SK-N-SH (cell line): ENCODE results near the gene PCDHGB6. TPM values are rescaled to one million over a fixed set of nuclear protein-coding genes. Genes with fewer than 3 reads are reported as not detected.

Source experiments
- CTCF ChIA-PET: fragments of 300-600, 350-600 bp; formaldehyde crosslinking; extraction: SDS; loops from one replicate; lab custom pipeline; 2021; lab: Yijun Ruan, JAX
- POLR2A ChIA-PET: fragments of 350-600 bp; sonication (Branson Sonifier 250); formaldehyde crosslinking; extraction: SDS; loops from one replicate; lab custom pipeline; 2020; ENCODE audit warnings: antibody characterized with exemption, inconsistent platforms; lab: Yijun Ruan, JAX
- DNase-seq: peaks from one replicate; pipeline ENCODE4 v3.0.0; 2012
- H2AFZ ChIP-seq: fragments of 200-600 bp; sonication (generic); 2 replicates; pipeline ENCODE4 v1.8.1; 2016; ENCODE audit warnings: antibody characterized with exemption, mild to moderate bottlenecking, low read depth
- H3F3A ChIP-seq: fragments of 200-600 bp; sonication (generic); replicated peaks from 2 replicates; pipeline ENCODE3; 2016; ENCODE audit warnings: antibody characterized with exemption, mild to moderate bottlenecking; ENCODE audit not compliant: insufficient read depth
- H3K27ac ChIP-seq, 2 experiments: fragments of 200-500 bp in 1 of 2; fragments of 200-600 bp in 1 of 2; sonication (Bioruptor generic) in 1 of 2; sonication (generic), shearing (Covaris generic) in 1 of 2; 2 replicates each; pipeline versions ENCODE4 v1.5.1 to v1.6.1; 2014 to 2016; ENCODE audit warnings: low read depth in 2 of 2, inconsistent platforms in 1 of 2, low read length in 1 of 2, mild to moderate bottlenecking in 1 of 2, mixed read lengths in 1 of 2
- H3K27me3 ChIP-seq: fragments of 200-600 bp; sonication (generic), shearing (Covaris generic); 2 replicates; pipeline ENCODE4 v1.6.1; 2016; ENCODE audit warnings: mixed run types; ENCODE audit not compliant: insufficient read depth
- H3K36me3 ChIP-seq, 2 experiments: fragments of 200-500 bp in 1 of 2; fragments of 200-600 bp in 1 of 2; sonication (Bioruptor generic) in 1 of 2; sonication (generic) in 1 of 2; replicated peaks in 1 of 2; 2 replicates each; pipeline versions ENCODE3 to v1.5.1; 2014 to 2016; ENCODE audit warnings: low read length in 1 of 2, mild to moderate bottlenecking in 1 of 2; ENCODE audit not compliant: insufficient read depth in 2 of 2, control insufficient read depth in 1 of 2
- H3K4me1 ChIP-seq, 2 experiments: fragments of 200-500 bp in 1 of 2; fragments of 200-600 bp in 1 of 2; sonication (Bioruptor generic) in 1 of 2; sonication (generic), shearing (Covaris generic) in 1 of 2; 2 replicates each; pipeline versions ENCODE4 v1.5.1 to v1.6.1; 2014 to 2016; ENCODE audit warnings: low read depth in 1 of 2, low read length in 1 of 2, mixed run types in 1 of 2; ENCODE audit not compliant: insufficient read depth in 2 of 2, control insufficient read depth in 1 of 2
- H3K4me2 ChIP-seq: fragments of 200-600 bp; sonication (generic), shearing (Covaris generic); 2 replicates; pipeline ENCODE4 v1.6.1; 2017; ENCODE audit warnings: mixed run types
- H3K4me3 ChIP-seq, 2 experiments: fragments of 200-500 bp in 1 of 2; fragments of 200-600 bp in 1 of 2; sonication (Bioruptor generic) in 1 of 2; sonication (generic), shearing (Covaris generic) in 1 of 2; 2 replicates each; pipeline versions ENCODE4 v1.5.1 to v1.8.1; 2014 to 2016; ENCODE audit warnings: low read depth in 2 of 2, inconsistent platforms in 1 of 2, low read length in 1 of 2, mild to moderate bottlenecking in 1 of 2, mixed read lengths in 1 of 2, moderate library complexity in 1 of 2
- H3K79me2 ChIP-seq: fragments of 200-600 bp; sonication (generic); 2 replicates; pipeline ENCODE4 v1.8.1; 2017; ENCODE audit warnings: mild to moderate bottlenecking; ENCODE audit not compliant: insufficient read depth
- H3K9ac ChIP-seq: fragments of 200-600 bp; sonication (generic); 2 replicates; pipeline ENCODE4 v1.6.1; 2017; ENCODE audit warnings: mixed run types
- H3K9me2 ChIP-seq: fragments of 200-600 bp; sonication (generic); 2 replicates; pipeline ENCODE4 v1.6.1; 2017; ENCODE audit warnings: mixed run types
- H3K9me3 ChIP-seq: fragments of 200-600 bp; sonication (generic); 2 replicates; pipeline ENCODE4 v1.6.1; 2017; ENCODE audit warnings: mixed run types, mild to moderate bottlenecking, moderate library complexity
- H4K20me1 ChIP-seq: fragments of 200-600 bp; sonication (generic); 2 replicates; pipeline ENCODE4 v1.6.1; 2017; ENCODE audit warnings: mild to moderate bottlenecking, mixed run types; ENCODE audit not compliant: insufficient read depth
- FOSL2 ChIP-seq: IDR thresholded peaks from 2 replicates; pipeline ENCODE4 v1.4.0; 2012; ENCODE audit warnings: low read depth, mild to moderate bottlenecking, moderate library complexity, borderline replicate concordance
- FOXJ3 ChIP-seq: sonication (generic); formaldehyde crosslinking; IDR thresholded peaks from 2 replicates; pipeline ENCODE4 v1.5.1; 2020; ENCODE audit warnings: mild to moderate bottlenecking, missing genetic modification reagents
- RAD21 ChIP-seq: IDR thresholded peaks from 2 replicates; pipeline ENCODE4 v1.6.1; 2012; ENCODE audit warnings: mild to moderate bottlenecking, low read length
- RCOR1 ChIP-seq: fragments of 150-350 bp; IDR thresholded peaks from 2 replicates; pipeline ENCODE4 v1.6.1; 2017; ENCODE audit warnings: antibody characterized with exemption, low read length
- SMC3 ChIP-seq: IDR thresholded peaks from 2 replicates; pipeline ENCODE4 v1.6.1; 2012; ENCODE audit warnings: low read depth, low read length, improper control_type of control experiment
- TAF1 ChIP-seq: IDR thresholded peaks from 2 replicates; pipeline ENCODE4 v1.6.1; 2012; ENCODE audit warnings: low read depth, mild to moderate bottlenecking, low read length, moderate library complexity, borderline replicate concordance
- TCF12 ChIP-seq: IDR thresholded peaks from 2 replicates; pipeline ENCODE4 v1.4.0; 2012
- YY1 ChIP-seq: IDR thresholded peaks from 2 replicates; pipeline ENCODE4 v1.4.0; 2012; ENCODE audit warnings: low read depth, mild to moderate bottlenecking
- whole genome bisulfite sequencing: methylation state at CpG from one replicate; pipeline ENCODE4 v1.1.6; 2017; ENCODE audit warnings: low lambda C conversion rate; 5-methylcytosine and 5-hydroxymethylcytosine counted together
- polyA plus RNA-seq, 3 experiments: library from polyadenylated mRNA; depleted of rRNA; stranded (reverse); fragments of >200 nt; gene quantifications; 2 replicates each; pipeline ENCODE4 v1.2.3, GENCODE V29; 2012
- TF ChIP-seq, protein P1 (sequence below): IDR thresholded peaks from 2 replicates; pipeline ENCODE4; 2012
- TF ChIP-seq, protein P2 (sequence below): fragments of 200-600 bp; sonication (generic); IDR thresholded peaks from 2 replicates; pipeline ENCODE4 v1.6.1; 2017; ENCODE audit warnings: antibody characterized with exemption, mild to moderate bottlenecking, moderate library complexity
- TF ChIP-seq, protein P3 (sequence below): IDR thresholded peaks from 2 replicates; pipeline ENCODE4 v1.4.0; 2012; ENCODE audit warnings: low read depth, borderline replicate concordance

Gene PCDHGB6
- polyA plus RNA-seq, 1 of the 3 experiments (the other 2 are of a cell fraction) = 0.18 TPM

DNA sequence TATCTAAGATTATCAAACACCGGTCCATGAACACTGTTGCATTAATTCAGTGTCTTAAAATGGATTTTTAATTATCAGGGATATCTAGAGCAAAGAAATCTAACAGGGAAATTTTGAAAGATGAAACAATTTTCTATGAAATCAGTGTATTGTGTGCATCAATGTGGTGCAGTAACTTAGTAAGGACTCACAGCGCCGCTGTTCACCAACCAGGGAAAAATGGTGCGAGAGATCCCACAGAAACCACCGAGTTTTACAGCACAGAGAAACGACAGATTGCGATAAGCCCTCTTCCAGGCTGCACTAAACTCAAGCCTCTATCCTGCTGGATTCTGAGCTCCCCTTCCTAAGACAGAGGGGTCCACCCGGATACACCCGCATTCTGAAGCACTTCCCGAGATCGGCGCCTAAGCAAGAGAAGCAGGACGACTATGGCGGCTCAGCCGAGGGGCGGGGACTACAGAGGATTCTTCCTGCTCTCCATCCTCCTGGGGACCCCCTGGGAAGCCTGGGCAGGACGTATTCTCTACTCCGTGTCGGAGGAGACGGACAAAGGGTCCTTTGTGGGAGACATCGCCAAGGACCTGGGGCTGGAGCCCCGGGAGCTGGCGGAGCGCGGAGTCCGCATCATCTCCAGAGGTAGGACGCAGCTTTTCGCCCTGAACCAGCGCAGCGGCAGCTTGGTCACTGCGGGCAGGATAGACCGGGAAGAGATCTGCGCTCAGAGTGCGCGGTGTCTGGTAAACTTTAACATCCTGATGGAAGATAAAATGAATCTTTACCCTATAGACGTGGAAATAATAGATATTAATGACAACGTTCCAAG, 25.1 kb upstream of the PCDHGB6 start, which contains the start of gene PCDHGA7:
TSS of gene PCDHGA7 (plus strand) at position 274 of the 826 bp plus-strand sequence. CDS start at position 432, 158 bp downstream.
- no peaks in the 10 kb centered on the region for H3F3A ChIP-seq
- ChIA-PET CTCF (interaction anchor here (1.0 to 2.2 kb wide), 14 partner anchors 11 to 261 kb away, joined by 3 to 16 read pairs (median 4); partner anchors contain the start of genes PCDHB14 and PCDHB4), POLR2A (interaction anchor here (1.2 to 1.5 kb wide), 3 partner anchors 62 to 178 kb away, joined by 3 to 6 read pairs (median 4); partner anchors contain the start of gene TAF7)
- peak within 1 kb of the TSS; percentile 55 to 83 for H3K27ac ChIP-seq
- H3K9me3 ChIP-seq = no peaks in the 10 kb centered on the region
- H3K9ac ChIP-seq = peak within 1 kb of the TSS; percentile 74
- peak within 1 kb of the TSS; percentile 53 to 62 for H3K4me3 ChIP-seq
- no peaks in the 10 kb centered on the region for H4K20me1 ChIP-seq
- no peaks in the 10 kb centered on the region for H3K9me2 ChIP-seq
- 0 out of 2 replicates have a peak, but pooled peaks cover 5% of the 10 kb centered on the region for H3K79me2 ChIP-seq
- peak within 1 kb of the TSS; percentile 58 for H3K4me2 ChIP-seq
- no peaks in the 10 kb centered on the region for H3K27me3 ChIP-seq
- WGBS = 30% methylated on average over 36 of the region's 37 CpGs
- H2AFZ ChIP-seq = peak within 1 kb of the TSS; percentile 76
- no peaks in the 10 kb centered on the region; a peak in 1 of 4 replicates for H3K4me1 ChIP-seq
- DNase-seq = peak; percentile 70
- peaks cover 0 to 4% of the 10 kb centered on the region in 2 experiments for H3K36me3 ChIP-seq
- peak; percentile 60 for TF ChIP-seq SMC3
- TF ChIP-seq, protein P1, sequence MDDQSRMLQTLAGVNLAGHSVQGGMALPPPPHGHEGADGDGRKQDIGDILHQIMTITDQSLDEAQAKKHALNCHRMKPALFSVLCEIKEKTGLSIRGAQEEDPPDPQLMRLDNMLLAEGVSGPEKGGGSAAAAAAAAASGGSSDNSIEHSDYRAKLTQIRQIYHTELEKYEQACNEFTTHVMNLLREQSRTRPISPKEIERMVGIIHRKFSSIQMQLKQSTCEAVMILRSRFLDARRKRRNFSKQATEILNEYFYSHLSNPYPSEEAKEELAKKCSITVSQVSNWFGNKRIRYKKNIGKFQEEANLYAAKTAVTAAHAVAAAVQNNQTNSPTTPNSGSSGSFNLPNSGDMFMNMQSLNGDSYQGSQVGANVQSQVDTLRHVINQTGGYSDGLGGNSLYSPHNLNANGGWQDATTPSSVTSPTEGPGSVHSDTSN = no peak
- TF ChIP-seq, protein P2, sequence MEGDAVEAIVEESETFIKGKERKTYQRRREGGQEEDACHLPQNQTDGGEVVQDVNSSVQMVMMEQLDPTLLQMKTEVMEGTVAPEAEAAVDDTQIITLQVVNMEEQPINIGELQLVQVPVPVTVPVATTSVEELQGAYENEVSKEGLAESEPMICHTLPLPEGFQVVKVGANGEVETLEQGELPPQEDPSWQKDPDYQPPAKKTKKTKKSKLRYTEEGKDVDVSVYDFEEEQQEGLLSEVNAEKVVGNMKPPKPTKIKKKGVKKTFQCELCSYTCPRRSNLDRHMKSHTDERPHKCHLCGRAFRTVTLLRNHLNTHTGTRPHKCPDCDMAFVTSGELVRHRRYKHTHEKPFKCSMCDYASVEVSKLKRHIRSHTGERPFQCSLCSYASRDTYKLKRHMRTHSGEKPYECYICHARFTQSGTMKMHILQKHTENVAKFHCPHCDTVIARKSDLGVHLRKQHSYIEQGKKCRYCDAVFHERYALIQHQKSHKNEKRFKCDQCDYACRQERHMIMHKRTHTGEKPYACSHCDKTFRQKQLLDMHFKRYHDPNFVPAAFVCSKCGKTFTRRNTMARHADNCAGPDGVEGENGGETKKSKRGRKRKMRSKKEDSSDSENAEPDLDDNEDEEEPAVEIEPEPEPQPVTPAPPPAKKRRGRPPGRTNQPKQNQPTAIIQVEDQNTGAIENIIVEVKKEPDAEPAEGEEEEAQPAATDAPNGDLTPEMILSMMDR = peak; percentile 65
- TF ChIP-seq TCF12 = no peak
- peak; percentile 83 for TF ChIP-seq RAD21
- peak; percentile 63; the same call in 1 of the 2 replicates for TF ChIP-seq YY1

DNA sequence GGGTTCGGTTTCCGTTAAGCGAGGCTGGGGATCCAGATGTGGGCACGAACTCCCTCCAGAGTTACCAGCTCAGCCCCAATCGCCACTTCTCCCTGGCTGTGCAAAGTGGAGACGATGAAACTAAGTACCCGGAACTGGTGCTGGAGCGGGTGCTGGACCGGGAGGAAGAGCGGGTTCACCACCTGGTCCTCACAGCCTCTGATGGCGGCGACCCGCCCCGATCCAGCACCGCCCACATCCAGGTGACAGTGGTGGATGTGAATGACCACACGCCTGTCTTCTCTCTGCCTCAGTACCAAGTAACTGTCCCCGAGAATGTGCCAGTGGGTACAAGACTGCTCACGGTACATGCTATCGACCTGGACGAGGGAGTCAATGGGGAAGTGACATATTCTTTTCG, 24.5 kb upstream of the PCDHGB6 start:
- no peak for TF ChIP-seq RAD21
- TF ChIP-seq, protein P3, sequence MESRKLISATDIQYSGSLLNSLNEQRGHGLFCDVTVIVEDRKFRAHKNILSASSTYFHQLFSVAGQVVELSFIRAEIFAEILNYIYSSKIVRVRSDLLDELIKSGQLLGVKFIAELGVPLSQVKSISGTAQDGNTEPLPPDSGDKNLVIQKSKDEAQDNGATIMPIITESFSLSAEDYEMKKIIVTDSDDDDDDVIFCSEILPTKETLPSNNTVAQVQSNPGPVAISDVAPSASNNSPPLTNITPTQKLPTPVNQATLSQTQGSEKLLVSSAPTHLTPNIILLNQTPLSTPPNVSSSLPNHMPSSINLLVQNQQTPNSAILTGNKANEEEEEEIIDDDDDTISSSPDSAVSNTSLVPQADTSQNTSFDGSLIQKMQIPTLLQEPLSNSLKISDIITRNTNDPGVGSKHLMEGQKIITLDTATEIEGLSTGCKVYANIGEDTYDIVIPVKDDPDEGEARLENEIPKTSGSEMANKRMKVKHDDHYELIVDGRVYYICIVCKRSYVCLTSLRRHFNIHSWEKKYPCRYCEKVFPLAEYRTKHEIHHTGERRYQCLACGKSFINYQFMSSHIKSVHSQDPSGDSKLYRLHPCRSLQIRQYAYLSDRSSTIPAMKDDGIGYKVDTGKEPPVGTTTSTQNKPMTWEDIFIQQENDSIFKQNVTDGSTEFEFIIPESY = no peak
- TF ChIP-seq FOXJ3 (CRISPR knock-in tag) = no peak
- TF ChIP-seq FOSL2 = no peak
- no peak for TF ChIP-seq TCF12
- TF ChIP-seq RCOR1 = no peak
- no peak for TF ChIP-seq TAF1
- TF ChIP-seq, all 33 proteins: peak for 0
- POLR2A ChIA-PET = interaction anchor here (1.2 to 1.5 kb wide), 2 partner anchors 174 to 177 kb away, joined by 4 to 6 read pairs; no protein-coding TSS in a partner anchor
- Histone ChIP-seq H3K79me2 (0 out of 2 replicates have a peak, but pooled peaks cover 5% of the 10 kb centered on the region), H4K20me1 (no peaks in the 10 kb centered on the region), H3K4me2 (peak overlapping the region; percentile 58; the same call in 1 of the 2 replicates), H3K27ac (no peak overlapping the region; a peak in 1 of 4 replicates), H3K9me3 (0 out of 2 replicates have a peak, but pooled peaks cover under 1% of the 10 kb centered on the region), H3K9ac (no peak overlapping the region), H3F3A (no peaks in the 10 kb centered on the region), H2AFZ (peak overlapping the region; percentile 76; the same call in 1 of the 2 replicates), H3K36me3 (peaks cover 0 to 4% of the 10 kb centered on the region in 2 experiments), H3K4me1 (no peaks in the 10 kb centered on the region; a peak in 1 of 4 replicates), H3K27me3 (no peaks in the 10 kb centered on the region), H3K9me2 (no peaks in the 10 kb centered on the region), H3K4me3 (peak overlapping the region; percentile 53 to 62)
- CTCF ChIA-PET = interaction anchor here (1.0 to 2.2 kb wide), 11 partner anchors 12 to 261 kb away, joined by 3 to 16 read pairs (median 5); partner anchors contain the start of genes PCDHB14 and PCDHB4
- WGBS = 64% methylated on average over 21 of the region's 21 CpGs
- DNase-seq = no peak
